ENCODE measurements around the gene PFKFB1. TPM values are rescaled to one million over a fixed set of nuclear protein-coding genes. Genes with fewer than 3 reads are reported as not detected.

PFKFB1 gene
- total and polyA plus RNA-seq, 2 of the 13 experiments (the other 11 are each of a cell fraction or from before 2014, with no cell fraction given): 1.5 to 2.9 TPM

GRCh38 chrX:54979432-54979831 lies 14.6 kb downstream of the PFKFB1 start:
- ATAC-seq (no peak), DNase-seq (ENCODE audit: low spot score) (no peak), FAIRE-seq (no peak)
- intact Hi-C loops (cut with micrococcal nuclease; ENCODE audit: unreplicated experiment): no loop called here
- no TSS peak for BruUV-seq (replicated peaks)
- H3K4me1 ChIP-seq (ENCODE audit: insufficient read depth, low read length): peaks cover 17% of the 10 kb centered on the region; the same call in 1 of the 2 replicates
- ChIA-PET POLR2A (interaction anchor here (1.3 to 1.7 kb wide), 2 partner anchors 16 to 20 kb away, joined by 3 to 5 read pairs; partner anchors contain the start of gene APEX2), CTCF (ENCODE audit: low intra/inter-chr PET ratio, low total read pairs) (no interaction called here)
- no peaks in the 10 kb centered on the region for H3K36me3 ChIP-seq (replicated peaks in 1 of 2; ENCODE audit: control insufficient read depth in 1 of 2, insufficient read depth in 2 of 2, low read length in 2 of 2)
- no peaks in the 10 kb centered on the region for H4K20me1 ChIP-seq (ENCODE audit: insufficient read depth, low read length)
- no peaks in the 10 kb centered on the region for H3K9me3 ChIP-seq (ENCODE audit: low read length)
- no peak overlapping the region for H3K4me3 ChIP-seq (replicated peaks in 1 of 3; ENCODE audit: insufficient read depth in 1 of 3, low read depth in 2 of 3, low read length in 3 of 3)
- H3K27ac ChIP-seq (ENCODE audit: extremely low read length, insufficient read depth, low read length): no peak overlapping the region
- TF ChIP-seq ZNF512 (CRISPR knock-in tag; IDR thresholded peaks at IDR 0.05) (no peak), SIX1 (CRISPR knock-in tag; IDR thresholded peaks at IDR 0.05; ENCODE audit: borderline replicate concordance) (no peak), ZNF891 (CRISPR knock-in tag; IDR thresholded peaks at IDR 0.05) (no peak), ZNF275 (CRISPR knock-in tag; IDR thresholded peaks at IDR 0.05; ENCODE audit: borderline replicate concordance) (no peak), ZFP36L2 (CRISPR knock-in tag; IDR thresholded peaks at IDR 0.05) (no peak), ZNF337 (CRISPR knock-in tag; IDR thresholded peaks at IDR 0.05; ENCODE audit: borderline replicate concordance, low read depth) (no peak), ZIK1 (CRISPR knock-in tag; IDR thresholded peaks at IDR 0.05; ENCODE audit: borderline replicate concordance, low read depth) (no peak), SOX5 (CRISPR knock-in tag; IDR thresholded peaks at IDR 0.05; ENCODE audit: borderline replicate concordance) (no peak), MAFK (conservative IDR thresholded peaks at IDR 0.05 in 1 of 2, IDR thresholded peaks at IDR 0.05 in 1 of 2; ENCODE audit: low read length in 2 of 2) (no peak), FOXK1 (CRISPR knock-in tag; IDR thresholded peaks at IDR 0.05; ENCODE audit: borderline replicate concordance, low read depth) (no peak), ZNF609 (CRISPR knock-in tag; IDR thresholded peaks at IDR 0.05; ENCODE audit: borderline replicate concordance) (no peak)
- no peaks in the 10 kb centered on the region for H3K79me2 ChIP-seq (ENCODE audit: insufficient read depth, low read length)
- in situ Hi-C loops (cut with HindIII; ENCODE audit: extremely low pct_ligation_motif_present, low pct_unique_long_range_greater_than_20kb): no loop called here
- H3K4me2 ChIP-seq (ENCODE audit: low read depth, low read length): no peak overlapping the region
- H2AFZ ChIP-seq (ENCODE audit: low read length): no peak overlapping the region
- no peaks in the 10 kb centered on the region for H3K27me3 ChIP-seq (ENCODE audit: control insufficient read depth in 1 of 2, insufficient read depth in 2 of 2, low read length in 2 of 2)
- no peak overlapping the region for H3K9ac ChIP-seq (ENCODE audit: insufficient read depth, low read depth, low read length)

Measured in HepG2 (cell line).